ENCODE data around the gene IDH3G.

The IDH3G gene

GRCh38 chrX:153813161-153813560 lies 19.0 kb upstream of the IDH3G start:
- no peaks in the 10 kb centered on the region for H3K36me3 ChIP-seq (ENCODE audit: control insufficient read depth, insufficient read depth, low read length)
- H3K4me3 ChIP-seq (replicated peaks; ENCODE audit: low read depth, low read length), result no peak overlapping the region
- DNase-seq (ENCODE audit: extremely low read depth, insufficient read length), result no peak
- H3K27me3 ChIP-seq (replicated peaks; ENCODE audit: control insufficient read depth, insufficient read depth, low read length), result no peaks in the 10 kb centered on the region
- TF ChIP-seq, protein P1, sequence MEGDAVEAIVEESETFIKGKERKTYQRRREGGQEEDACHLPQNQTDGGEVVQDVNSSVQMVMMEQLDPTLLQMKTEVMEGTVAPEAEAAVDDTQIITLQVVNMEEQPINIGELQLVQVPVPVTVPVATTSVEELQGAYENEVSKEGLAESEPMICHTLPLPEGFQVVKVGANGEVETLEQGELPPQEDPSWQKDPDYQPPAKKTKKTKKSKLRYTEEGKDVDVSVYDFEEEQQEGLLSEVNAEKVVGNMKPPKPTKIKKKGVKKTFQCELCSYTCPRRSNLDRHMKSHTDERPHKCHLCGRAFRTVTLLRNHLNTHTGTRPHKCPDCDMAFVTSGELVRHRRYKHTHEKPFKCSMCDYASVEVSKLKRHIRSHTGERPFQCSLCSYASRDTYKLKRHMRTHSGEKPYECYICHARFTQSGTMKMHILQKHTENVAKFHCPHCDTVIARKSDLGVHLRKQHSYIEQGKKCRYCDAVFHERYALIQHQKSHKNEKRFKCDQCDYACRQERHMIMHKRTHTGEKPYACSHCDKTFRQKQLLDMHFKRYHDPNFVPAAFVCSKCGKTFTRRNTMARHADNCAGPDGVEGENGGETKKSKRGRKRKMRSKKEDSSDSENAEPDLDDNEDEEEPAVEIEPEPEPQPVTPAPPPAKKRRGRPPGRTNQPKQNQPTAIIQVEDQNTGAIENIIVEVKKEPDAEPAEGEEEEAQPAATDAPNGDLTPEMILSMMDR (IDR thresholded peaks at IDR 0.05; ENCODE audit: insufficient read depth, low read length, poor library complexity, severe bottlenecking), result no peak

GRCh38 chrX:153812220-153812619 lies 18.0 kb upstream of the IDH3G start:
- no peaks in the 10 kb centered on the region for H3K36me3 ChIP-seq (ENCODE audit: control insufficient read depth, insufficient read depth, low read length)
- no peaks in the 10 kb centered on the region for H3K27me3 ChIP-seq (replicated peaks; ENCODE audit: control insufficient read depth, insufficient read depth, low read length)
- no peak for DNase-seq (ENCODE audit: extremely low read depth, insufficient read length)
- no peak overlapping the region for H3K4me3 ChIP-seq (replicated peaks; ENCODE audit: low read depth, low read length)
- TF ChIP-seq, protein P1 (IDR thresholded peaks at IDR 0.05; ENCODE audit: insufficient read depth, low read length, poor library complexity, severe bottlenecking), result no peak

DNA sequence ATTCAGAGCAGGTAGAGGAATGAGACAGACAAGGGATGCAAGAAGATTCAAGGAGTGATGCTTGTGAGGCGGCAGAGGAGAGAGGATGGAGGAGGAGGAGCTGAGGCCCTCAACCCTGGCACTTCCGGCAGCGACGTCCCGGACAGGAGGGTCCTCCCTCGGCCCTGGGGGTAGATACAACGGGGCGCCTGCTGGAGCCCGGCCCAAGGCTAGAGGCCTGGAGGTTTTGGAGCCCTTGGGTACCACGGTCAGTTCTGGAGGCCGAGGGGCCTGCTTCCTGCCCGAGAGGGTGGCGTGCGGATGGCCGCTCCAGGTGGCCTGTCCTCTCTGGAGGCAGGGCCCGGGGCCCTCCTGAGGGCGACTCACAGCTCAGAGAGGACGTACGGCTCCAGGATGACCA lies 13.8 kb upstream of the IDH3G start:
- no peaks in the 10 kb centered on the region for H3K27me3 ChIP-seq (replicated peaks; ENCODE audit: control insufficient read depth, insufficient read depth, low read length)
- no peaks in the 10 kb centered on the region for H3K36me3 ChIP-seq (ENCODE audit: control insufficient read depth, insufficient read depth, low read length)
- no peak overlapping the region for H3K4me3 ChIP-seq (replicated peaks; ENCODE audit: low read depth, low read length)
- TF ChIP-seq, protein P1 (IDR thresholded peaks at IDR 0.05; ENCODE audit: insufficient read depth, low read length, poor library complexity, severe bottlenecking), result no peak
- no peak for DNase-seq (ENCODE audit: extremely low read depth, insufficient read length)

GRCh38 chrX:153806999-153807575 lies 12.9 kb upstream of the IDH3G start:
- no peak for DNase-seq (ENCODE audit: extremely low read depth, insufficient read length)
- Histone ChIP-seq H3K4me3 (replicated peaks; ENCODE audit: low read depth, low read length) (no peak overlapping the region), H3K27me3 (replicated peaks; ENCODE audit: control insufficient read depth, insufficient read depth, low read length) (no peaks in the 10 kb centered on the region), H3K36me3 (ENCODE audit: control insufficient read depth, insufficient read depth, low read length) (no peaks in the 10 kb centered on the region)
- TF ChIP-seq, protein P1 (IDR thresholded peaks at IDR 0.05; ENCODE audit: insufficient read depth, low read length, poor library complexity, severe bottlenecking), result no peak

- TF ChIP-seq, protein P1 (IDR thresholded peaks at IDR 0.05; ENCODE audit: insufficient read depth, low read length, poor library complexity, severe bottlenecking), result no peak
- Histone ChIP-seq H3K4me3 (replicated peaks; ENCODE audit: low read depth, low read length) (no peak overlapping the region), H3K27me3 (replicated peaks; ENCODE audit: control insufficient read depth, insufficient read depth, low read length) (no peaks in the 10 kb centered on the region), H3K36me3 (ENCODE audit: control insufficient read depth, insufficient read depth, low read length) (no peaks in the 10 kb centered on the region)
- no peak for DNase-seq (ENCODE audit: extremely low read depth, insufficient read length)
Observed at GRCh38 chrX:153805436-153805835, 11.3 kb upstream of the IDH3G start.

GRCh38 chrX:153804621-153805020 lies 10.4 kb upstream of the IDH3G start:
- DNase-seq (ENCODE audit: extremely low read depth, insufficient read length), result no peak
- H3K36me3 ChIP-seq (ENCODE audit: control insufficient read depth, insufficient read depth, low read length), result no peaks in the 10 kb centered on the region
- TF ChIP-seq, protein P1 (IDR thresholded peaks at IDR 0.05; ENCODE audit: insufficient read depth, low read length, poor library complexity, severe bottlenecking), result no peak
- H3K4me3 ChIP-seq (replicated peaks; ENCODE audit: low read depth, low read length), result no peak overlapping the region
- H3K27me3 ChIP-seq (replicated peaks; ENCODE audit: control insufficient read depth, insufficient read depth, low read length), result no peaks in the 10 kb centered on the region

All from GM06990 (cell line).